NCI-H446 (cell line): ENCODE measurements around the gene SMPD4.
"Not testable (repeated sequence)": the region's sequence is repeated elsewhere in the genome, so short reads cannot be mapped to it uniquely, and the experiment has no call there.

ENCODE experiments used
- DNase-seq, 2 experiments: peaks; one replicate each; lab custom pipeline; 2025; lab: John Stamatoyannopoulos, UW

Gene SMPD4

GRCh38 chr2:130141645-130142370 is 39.6 kb downstream of the SMPD4 start:
- DNase-seq = not testable (repeated sequence)

GRCh38 chr2:130141002-130141401 is 40.4 kb downstream of the SMPD4 start:
- not testable (repeated sequence) for DNase-seq

DNA sequence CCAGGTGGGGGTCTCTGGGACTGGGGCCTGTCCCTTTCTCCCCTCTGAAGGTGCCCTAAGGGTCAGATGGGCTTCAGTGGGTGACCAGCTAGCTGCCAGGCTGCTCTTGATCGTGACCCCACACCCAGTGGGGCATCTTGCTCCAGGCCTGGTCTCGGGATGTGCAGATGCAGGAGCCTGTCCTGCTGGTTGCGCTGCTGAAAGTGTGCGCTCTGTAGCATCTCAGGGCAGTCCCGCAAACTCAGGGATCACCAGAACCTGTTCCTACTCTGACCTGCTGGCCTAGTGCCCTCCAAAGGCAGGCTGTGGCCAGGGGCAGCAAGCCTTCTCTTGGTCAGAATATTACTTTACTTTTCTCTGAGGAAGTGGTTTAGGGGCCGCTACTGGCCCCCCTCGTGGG is 40.9 kb downstream of the SMPD4 start:
- not testable (repeated sequence) for DNase-seq

DNA sequence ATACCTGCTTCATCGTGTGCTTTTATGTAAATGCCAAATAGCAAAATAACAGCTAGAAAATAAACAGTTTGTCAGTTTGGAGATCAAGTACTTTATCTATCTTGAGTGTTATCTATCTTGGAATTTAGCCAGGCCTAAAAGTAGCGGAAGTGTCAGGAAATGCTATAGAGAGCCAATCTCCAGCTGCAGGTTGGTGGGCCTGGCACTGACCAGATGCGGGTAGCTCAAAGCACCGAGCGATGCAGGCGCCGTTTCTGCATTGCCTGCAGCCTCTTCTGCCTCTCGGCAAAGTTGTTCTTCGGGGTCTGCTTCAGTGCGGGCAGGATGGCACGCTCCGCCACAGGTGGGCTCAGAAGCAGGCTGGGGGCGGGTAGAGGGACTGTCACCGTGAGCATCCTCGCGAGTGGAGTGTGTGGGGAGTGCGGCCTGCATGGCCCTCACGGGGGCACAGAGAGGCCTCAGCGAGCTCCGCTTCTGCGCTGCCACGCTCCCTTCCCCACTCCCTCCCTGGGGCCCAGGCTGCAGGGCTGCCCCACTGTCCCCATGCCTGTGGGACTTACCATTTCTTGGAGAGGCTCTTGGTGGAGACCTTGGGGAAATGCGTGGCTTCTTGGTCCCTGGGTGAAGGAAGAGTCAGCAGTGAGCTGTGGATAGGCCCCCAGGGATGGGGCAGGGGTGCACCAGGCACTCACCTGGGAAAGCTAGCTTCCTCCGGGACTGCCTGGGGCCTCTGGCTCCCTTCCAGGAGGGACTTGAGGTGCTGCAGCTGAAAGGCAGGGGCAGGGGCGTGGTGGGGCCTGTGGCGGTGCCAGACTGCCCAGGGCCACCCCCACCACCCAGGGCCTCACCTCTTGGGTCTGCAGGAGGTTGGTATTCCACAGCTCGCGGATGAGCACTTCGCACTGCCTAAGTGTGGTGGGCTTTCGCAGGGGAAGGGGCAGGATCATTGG is 41.8 kb downstream of the SMPD4 start:
- not testable (repeated sequence) for DNase-seq

DNA sequence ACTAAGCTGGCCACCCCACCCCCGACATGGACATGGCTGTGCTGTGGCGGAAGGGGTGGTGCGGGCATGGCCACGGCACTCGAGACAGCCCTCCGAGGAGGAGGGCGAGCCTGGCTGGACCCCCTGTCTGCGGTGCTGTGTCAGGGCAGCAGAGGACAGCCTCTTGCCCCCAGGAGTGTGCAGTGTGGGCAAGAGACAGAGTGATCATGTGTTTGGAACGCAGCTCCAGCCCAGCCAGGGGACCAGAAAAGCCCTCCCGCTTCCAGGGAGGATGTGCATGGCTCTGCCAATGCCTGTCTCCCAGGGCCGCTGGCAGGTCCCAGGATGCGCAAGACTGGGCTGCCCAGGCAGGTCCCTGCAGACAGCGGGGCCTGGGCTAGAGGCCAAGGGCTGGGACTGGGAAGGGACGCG is 42.6 kb downstream of the SMPD4 start:
- not testable (repeated sequence) for DNase-seq

DNA sequence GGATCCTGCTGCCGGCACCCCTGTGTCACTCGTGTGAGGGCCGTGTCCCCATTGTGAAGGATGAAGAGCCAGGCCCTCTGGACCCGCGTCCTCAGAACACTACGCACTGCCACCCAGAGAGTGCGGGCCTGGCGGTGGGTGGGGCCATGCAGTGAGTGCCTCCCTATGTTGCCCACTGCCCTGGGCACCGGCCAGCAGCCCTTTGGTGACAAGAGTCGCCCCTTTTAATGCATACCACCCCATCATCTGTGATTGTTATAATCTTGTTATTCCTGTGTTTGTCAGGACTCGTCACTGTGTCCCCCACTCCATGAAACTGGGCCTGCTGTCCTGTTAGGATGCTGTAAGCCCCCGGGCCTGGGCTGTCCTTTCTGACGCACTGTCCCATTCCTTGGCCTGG is 43.1 kb downstream of the SMPD4 start:
- not testable (repeated sequence) for DNase-seq

- not testable (repeated sequence) for DNase-seq
Measured at GRCh38 chr2:130137118-130137517, 44.3 kb downstream of the SMPD4 start.

GRCh38 chr2:130136546-130136945 is 44.9 kb downstream of the SMPD4 start:
- DNase-seq = not testable (repeated sequence)

GRCh38 chr2:130135692-130136541 is 45.5 kb downstream of the SMPD4 start:
- DNase-seq = no peak

GRCh38 chr2:130129120-130129829 is 52.1 kb downstream of the SMPD4 start, which contains the start of gene POTEF:
POTEF (minus strand) TSS chr2:130129222; CDS start chr2:130120515, 8,707 bp downstream.
- DNase-seq = not testable (repeated sequence)

GRCh38 chr2:130128464-130128863 is 52.9 kb downstream of the SMPD4 start:
- DNase-seq = not testable (repeated sequence)

GRCh38 chr2:130127726-130128125 is 53.7 kb downstream of the SMPD4 start:
- not testable (repeated sequence) for DNase-seq

DNA sequence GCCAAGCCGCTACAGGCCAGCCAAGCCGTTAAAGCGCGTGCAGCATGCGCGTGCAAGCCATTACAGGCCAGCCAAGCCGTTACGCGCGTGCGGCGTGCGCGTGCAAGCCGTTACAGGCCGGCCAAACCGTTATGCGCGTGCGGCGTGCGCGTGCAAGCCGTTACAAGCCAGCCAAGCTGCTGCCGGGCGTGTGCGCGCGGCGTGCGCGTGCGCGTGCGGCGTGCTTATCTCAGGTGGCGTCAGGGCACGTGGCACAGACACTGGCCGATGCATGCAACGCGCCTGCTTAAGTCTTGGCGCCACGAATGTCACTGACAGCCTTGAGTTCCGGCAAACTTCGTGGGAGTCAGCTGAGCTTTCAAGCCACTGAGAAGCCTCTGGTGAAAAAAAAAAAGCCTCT is 60.5 kb downstream of the SMPD4 start:
- DNase-seq = not testable (repeated sequence)

GRCh38 chr2:130102597-130103363 is 78.6 kb downstream of the SMPD4 start:
- DNase-seq = not testable (repeated sequence)
